ENCODE results near the gene INSYN2B. TPM values are rescaled to one million over a fixed set of nuclear protein-coding genes. Genes with fewer than 3 reads are reported as not detected.

Gene INSYN2B
- total RNA-seq, 1 donor from 2014 or later, result not detected

- DNase-seq (no peak), ATAC-seq (no peak)
- H3K4me1 ChIP-seq, result no peaks in the 10 kb centered on the region
- intact Hi-C loops (cut with DNase I), result no loop called here
- H3K9me3 ChIP-seq, result no peaks in the 10 kb centered on the region
- no peak overlapping the region for H3K4me3 ChIP-seq
- H3K27me3 ChIP-seq (ENCODE audit: low read depth), result no peaks in the 10 kb centered on the region
- no peak overlapping the region for H3K27ac ChIP-seq
- no peaks in the 10 kb centered on the region for H3K36me3 ChIP-seq
- no peak for TF ChIP-seq CTCF (IDR thresholded peaks at IDR 0.05)
These were observed 6.0 kb downstream of the INSYN2B start for GRCh38 chr5:169974121-169974770.

- intact Hi-C loops (cut with DNase I), result no loop called here
- H3K4me3 ChIP-seq, result no peak overlapping the region
- no peaks in the 10 kb centered on the region for H3K27me3 ChIP-seq (ENCODE audit: low read depth)
- no peak for DNase-seq
- no peaks in the 10 kb centered on the region for H3K9me3 ChIP-seq
- no peak overlapping the region for H3K27ac ChIP-seq
- no peak for ATAC-seq
- TF ChIP-seq CTCF (IDR thresholded peaks at IDR 0.05), result no peak
- no peaks in the 10 kb centered on the region for H3K4me1 ChIP-seq
- H3K36me3 ChIP-seq, result no peaks in the 10 kb centered on the region
These were observed 7.2 kb downstream of the INSYN2B start for GRCh38 chr5:169973056-169973455.

GRCh38 chr5:169971780-169972179 is 8.5 kb downstream of the INSYN2B start:
- H3K4me3 ChIP-seq, result no peak overlapping the region
- H3K9me3 ChIP-seq, result no peaks in the 10 kb centered on the region
- no peaks in the 10 kb centered on the region for H3K27me3 ChIP-seq (ENCODE audit: low read depth)
- intact Hi-C loops (cut with DNase I), result no loop called here
- ATAC-seq (no peak), DNase-seq (no peak)
- TF ChIP-seq CTCF (IDR thresholded peaks at IDR 0.05), result no peak
- no peaks in the 10 kb centered on the region for H3K36me3 ChIP-seq
- H3K27ac ChIP-seq, result no peak overlapping the region
- H3K4me1 ChIP-seq, result no peaks in the 10 kb centered on the region

GRCh38 chr5:169970911-169971765 is 9.2 kb downstream of the INSYN2B start:
- H3K27ac ChIP-seq, result no peak overlapping the region
- H3K27me3 ChIP-seq (ENCODE audit: low read depth), result no peaks in the 10 kb centered on the region
- no peaks in the 10 kb centered on the region for H3K9me3 ChIP-seq
- no peaks in the 10 kb centered on the region for H3K4me1 ChIP-seq
- peak; percentile 46 for DNase-seq
- no peaks in the 10 kb centered on the region for H3K36me3 ChIP-seq
- no peak for TF ChIP-seq CTCF (IDR thresholded peaks at IDR 0.05)
- peak in 1 of 2 donors; percentile 24 for ATAC-seq
- intact Hi-C loops (cut with DNase I), result no loop called here
- no peak overlapping the region for H3K4me3 ChIP-seq

GRCh38 chr5:169970339-169970738 is 10.0 kb downstream of the INSYN2B start:
- TF ChIP-seq CTCF (IDR thresholded peaks at IDR 0.05), result no peak
- Histone ChIP-seq H3K36me3 (no peaks in the 10 kb centered on the region), H3K4me1 (no peaks in the 10 kb centered on the region), H3K4me3 (no peak overlapping the region), H3K9me3 (no peaks in the 10 kb centered on the region), H3K27me3 (ENCODE audit: low read depth) (no peaks in the 10 kb centered on the region), H3K27ac (no peak overlapping the region)
- intact Hi-C loops (cut with DNase I), result no loop called here
- no peak for ATAC-seq
- DNase-seq, result no peak
